Activated naive CD4-positive, alpha-beta T cell treated with anti-CD3 and anti-CD28 coated beads, Interleukin-2, amount 50 U/mL, for 72 hours (primary cell): ENCODE measurements around the gene CA5A. TPM values are rescaled to one million over a fixed set of nuclear protein-coding genes. Genes with fewer than 3 reads are reported as not detected.
"Not testable (repeated sequence)": the region's sequence is repeated elsewhere in the genome, so short reads cannot be mapped to it uniquely, and the experiment has no call there.

Source experiments
- ATAC-seq, 2 donors: fragments of 150-1000 bp; cut with Tn5 transposase; 2 replicates each; pipeline ENCODE4 v1.10.0; 2021; ENCODE audit warnings: mild to moderate bottlenecking in 2 of 2, moderate library complexity in 2 of 2
- DNase-seq, 2 donors: peaks; one replicate each; pipeline ENCODE4 v3.0.0; 2021 to 2022; ENCODE audit warnings: low spot score in 2 of 2
- H3K27ac Mint-ChIP-seq, 2 donors: one replicate each; pipeline ENCODE4 v1.8.0; 2022; ENCODE audit warnings: mild to moderate bottlenecking in 2 of 2, mixed read lengths in 2 of 2
- H3K36me3 Mint-ChIP-seq, 2 donors: one replicate each; pipeline ENCODE4 v1.8.0; 2022; ENCODE audit warnings: mixed read lengths in 2 of 2
- H3K9me3 Mint-ChIP-seq, 2 donors: one replicate each; pipeline ENCODE4 v1.8.0; 2022; ENCODE audit warnings: mixed read lengths in 2 of 2
- total RNA-seq, 2 donors: library from RNA; stranded (reverse); gene quantifications; one replicate each; pipeline ENCODE4 v1.2.3, GENCODE V29; 2022

CA5A gene
- total RNA-seq, 2 donors from 2014 or later, result not detected

DNA sequence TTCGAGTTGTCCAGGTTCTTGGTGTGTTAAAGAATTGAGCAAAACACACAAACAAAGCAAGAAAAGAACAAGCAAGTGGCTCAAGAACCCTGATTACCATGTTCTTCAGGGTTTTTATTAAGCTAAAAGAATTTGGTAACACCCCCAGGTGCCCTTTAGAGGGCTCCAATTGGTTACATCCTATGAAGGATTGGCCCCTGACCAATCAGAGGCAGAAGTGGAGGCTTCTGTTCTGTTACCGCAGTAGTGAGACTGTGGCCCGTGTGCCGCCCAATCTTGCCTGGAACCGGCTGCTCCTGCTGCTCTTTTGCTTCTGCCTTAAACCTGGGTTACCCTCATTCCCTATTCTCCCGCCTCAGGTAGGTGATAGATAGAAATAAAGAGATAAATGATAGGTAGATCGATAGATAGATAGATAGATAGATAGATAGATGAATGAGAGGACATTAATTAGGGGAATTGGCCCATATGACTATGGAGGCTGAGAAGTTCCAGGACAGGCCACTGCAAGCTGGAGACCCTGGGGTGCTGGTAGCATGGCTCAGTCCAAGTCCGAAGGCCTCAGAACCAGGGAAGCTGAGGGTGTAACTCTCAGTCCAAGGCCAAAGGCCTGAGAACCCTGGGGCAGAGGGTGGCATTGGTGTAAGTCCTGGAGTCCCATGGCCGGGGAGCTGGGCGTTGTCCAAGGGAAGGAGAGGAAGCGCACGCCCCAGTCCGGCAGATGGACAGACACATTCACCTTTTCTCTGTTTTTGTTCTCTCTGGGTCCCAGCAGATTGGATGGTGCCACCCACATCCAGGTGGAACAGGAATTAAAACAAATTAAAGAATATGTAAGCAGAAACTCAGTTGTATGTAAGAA, 3.5 kb upstream of the CA5A start:
- ATAC-seq (no peak), DNase-seq (no peak)
- no peak overlapping the region for H3K27ac Mint-ChIP-seq
- peaks cover 8 to 11% of the 10 kb centered on the region in 2 donors for H3K9me3 Mint-ChIP-seq
- H3K36me3 Mint-ChIP-seq, result peaks cover 0 to 5% of the 10 kb centered on the region in 2 donors

DNA sequence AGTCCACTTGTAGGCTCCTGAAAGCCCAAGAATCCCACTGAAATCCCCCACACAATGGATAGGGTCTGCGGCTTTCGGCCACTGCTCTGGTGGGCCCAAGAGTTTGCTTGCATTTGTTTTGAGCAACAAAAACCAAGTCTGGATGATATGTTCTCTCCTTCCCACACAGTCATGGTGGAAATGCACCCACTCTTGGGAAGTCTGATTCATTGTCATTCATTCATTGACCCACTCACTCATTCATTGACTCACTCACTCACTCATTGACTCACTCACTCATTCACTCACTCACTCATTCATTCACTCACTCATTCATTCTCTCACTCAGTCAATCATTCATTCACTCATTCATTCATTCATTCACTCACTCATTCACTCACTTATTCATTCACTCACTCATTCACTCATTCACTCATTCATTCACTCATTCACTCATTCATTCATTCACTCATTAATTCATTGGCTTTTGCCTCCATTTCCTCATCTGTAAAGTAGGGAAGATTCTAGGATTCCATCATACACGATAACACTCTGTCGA, 2.2 kb upstream of the CA5A start:
- Mint-ChIP-seq H3K9me3 (peaks cover 8 to 11% of the 10 kb centered on the region in 2 donors), H3K36me3 (peaks cover 0 to 5% of the 10 kb centered on the region in 2 donors), H3K27ac (no peak overlapping the region)
- DNase-seq (no peak), ATAC-seq (peak; percentile 53 to 89)

DNA sequence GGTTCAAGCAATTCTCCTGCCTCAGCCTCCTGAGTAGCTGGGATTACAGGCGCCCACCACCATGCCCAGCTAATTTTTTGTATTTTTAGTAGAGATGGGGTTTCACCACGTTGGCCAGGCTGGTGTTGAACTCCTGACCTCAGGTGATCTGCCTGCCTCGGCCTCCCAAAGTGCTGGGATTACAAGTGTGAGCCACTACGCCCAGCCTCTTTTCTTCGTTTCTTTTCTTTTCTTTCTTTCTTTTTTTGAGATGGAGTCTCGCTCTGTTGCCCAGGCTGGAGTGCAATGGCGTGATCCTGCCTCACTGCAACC, 858 bp upstream of the CA5A start:
- not testable (repeated sequence) for ATAC-seq, DNase-seq, H3K27ac Mint-ChIP-seq, H3K36me3 Mint-ChIP-seq
- peaks cover 8 to 11% of the 10 kb centered on the region in 2 donors for H3K9me3 Mint-ChIP-seq

DNA sequence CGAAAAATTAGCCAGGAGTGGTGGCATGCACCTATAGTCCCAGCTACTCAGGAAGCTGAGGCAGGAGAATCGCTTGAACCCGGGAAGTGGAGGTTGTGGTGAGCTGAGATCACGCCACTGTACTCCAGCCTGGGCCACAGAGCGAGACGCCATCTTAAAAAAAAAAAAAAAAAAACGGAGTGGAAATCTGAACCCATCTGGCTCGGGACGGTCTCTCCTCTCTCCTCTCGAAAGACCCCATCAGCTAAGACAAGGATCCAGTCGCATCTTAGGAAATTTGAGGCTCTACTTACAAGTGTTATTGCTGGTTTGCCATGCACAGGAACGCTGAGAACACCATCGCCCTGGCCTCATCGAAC, 334 bp downstream of the CA5A start:
- not testable (repeated sequence) for DNase-seq, H3K36me3 Mint-ChIP-seq, H3K27ac Mint-ChIP-seq, ATAC-seq
- peaks cover 8 to 11% of the 10 kb centered on the region in 2 donors for H3K9me3 Mint-ChIP-seq

DNA sequence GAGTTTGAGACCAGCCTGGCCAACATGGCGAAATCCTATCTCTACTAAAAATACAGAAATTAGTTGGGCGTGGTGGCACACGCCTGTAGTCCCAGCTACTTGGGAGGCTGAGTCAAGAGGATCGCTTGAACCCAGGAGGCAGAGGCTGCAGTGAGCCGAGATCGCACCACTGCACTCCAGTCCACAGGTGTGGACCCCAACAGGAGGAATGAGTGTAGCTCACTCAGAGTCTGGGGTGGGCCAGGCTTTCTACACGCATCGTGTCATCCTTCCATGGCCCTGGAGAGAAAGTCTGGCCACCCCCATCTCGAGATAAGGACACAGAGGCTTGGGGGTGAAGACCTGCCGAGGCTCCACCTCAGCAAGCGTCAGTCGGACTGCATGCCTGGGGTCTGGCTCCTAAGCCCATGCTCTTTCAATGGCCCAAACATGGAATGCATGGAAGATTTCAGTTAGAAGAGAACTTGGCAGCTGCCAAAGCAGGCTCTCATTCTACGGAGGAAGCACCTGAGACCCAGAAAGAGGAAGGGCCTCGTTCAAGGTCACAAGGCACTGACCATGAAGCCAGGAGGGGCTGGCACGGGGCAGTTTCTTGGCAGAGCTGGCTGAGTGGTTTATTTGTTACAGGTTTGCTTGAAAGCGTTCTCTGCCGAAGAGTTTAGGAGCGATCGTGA, 1.4 kb downstream of the CA5A start:
- ATAC-seq, result not testable (repeated sequence)

DNA sequence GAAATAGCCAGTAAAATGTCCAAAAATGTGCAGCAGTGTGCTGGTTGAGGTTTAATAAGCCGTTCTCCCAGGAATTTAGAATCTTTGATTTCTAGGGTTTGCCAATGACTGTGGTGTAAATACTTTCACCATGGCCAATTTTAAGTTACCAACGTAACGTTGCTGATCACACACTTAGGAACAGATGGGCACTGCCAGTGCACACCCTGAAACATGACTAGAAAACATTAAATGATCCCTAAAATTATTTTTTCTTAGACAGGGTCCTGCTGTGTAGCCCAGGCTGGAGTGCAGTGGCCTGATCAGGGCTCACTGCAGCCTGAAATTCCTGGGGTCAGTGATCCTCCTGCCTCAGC, 3.2 kb downstream of the CA5A start:
- ATAC-seq, result no peak
- Mint-ChIP-seq H3K27ac (no peak overlapping the region), H3K9me3 (no peaks in the 10 kb centered on the region), H3K36me3 (no peaks in the 10 kb centered on the region)
- DNase-seq, result no peak

More for the DNA sequence above, 1.4 kb downstream of the CA5A start:
- H3K9me3 Mint-ChIP-seq, result peaks cover 8 to 11% of the 10 kb centered on the region in 2 donors
- DNase-seq, H3K36me3 Mint-ChIP-seq: not testable (repeated sequence)
- peak overlapping the region; percentile 59 to 61 for H3K27ac Mint-ChIP-seq

DNA sequence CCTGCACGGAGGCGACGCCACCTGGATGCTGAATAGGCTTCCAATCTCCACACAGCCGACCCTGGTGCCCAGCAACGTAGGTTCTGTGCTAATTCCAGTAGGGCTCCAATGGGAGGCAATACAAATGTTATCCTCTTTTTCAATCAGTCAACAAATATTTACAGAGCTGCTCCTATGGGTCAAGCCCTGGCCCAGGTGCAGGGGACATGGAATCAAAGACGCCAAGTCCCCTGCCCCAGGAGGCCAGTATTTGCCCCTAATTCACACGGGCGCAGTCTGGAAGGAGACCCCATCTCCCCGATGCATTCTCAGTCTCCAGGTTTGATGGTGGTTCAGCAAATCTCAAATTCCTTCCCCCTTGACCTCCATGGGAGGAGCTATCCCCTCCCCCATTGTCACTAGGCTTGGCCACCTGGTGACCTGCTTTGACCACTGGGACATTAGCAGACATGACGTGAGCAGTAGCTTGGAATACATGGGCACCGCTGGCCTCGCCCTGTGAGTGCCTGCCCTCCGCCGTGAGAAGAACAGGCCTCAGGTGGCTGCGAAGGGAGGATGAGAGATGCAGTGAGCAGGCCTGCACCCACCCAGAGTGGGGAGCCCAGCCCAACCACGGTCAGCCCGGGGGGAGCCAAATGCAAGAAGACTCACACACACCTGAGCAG, 3.7 kb downstream of the CA5A start:
- not testable (repeated sequence) for H3K27ac Mint-ChIP-seq, ATAC-seq, DNase-seq, H3K9me3 Mint-ChIP-seq, H3K36me3 Mint-ChIP-seq

DNA sequence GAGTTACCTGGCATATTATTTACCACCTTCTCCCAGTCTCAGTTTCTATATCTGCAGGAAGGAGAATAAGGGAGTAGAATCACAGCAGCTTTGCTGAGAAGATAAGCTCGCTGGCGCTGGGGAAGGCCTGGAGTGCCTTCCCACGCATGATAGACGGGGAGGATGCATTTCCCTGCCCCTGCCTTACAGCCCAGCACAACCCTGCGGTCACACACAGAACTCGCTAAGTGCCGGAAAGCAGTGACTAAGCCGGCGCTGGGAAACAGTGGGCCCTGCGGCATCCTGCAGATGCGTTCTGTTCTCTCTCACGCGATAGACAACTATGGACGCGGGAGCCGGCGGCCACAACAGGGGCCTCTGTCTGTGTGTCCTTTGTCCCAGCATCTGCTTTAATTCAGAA, 4.8 kb downstream of the CA5A start:
- no peak overlapping the region for H3K27ac Mint-ChIP-seq
- H3K36me3 Mint-ChIP-seq, result no peaks in the 10 kb centered on the region

DNA sequence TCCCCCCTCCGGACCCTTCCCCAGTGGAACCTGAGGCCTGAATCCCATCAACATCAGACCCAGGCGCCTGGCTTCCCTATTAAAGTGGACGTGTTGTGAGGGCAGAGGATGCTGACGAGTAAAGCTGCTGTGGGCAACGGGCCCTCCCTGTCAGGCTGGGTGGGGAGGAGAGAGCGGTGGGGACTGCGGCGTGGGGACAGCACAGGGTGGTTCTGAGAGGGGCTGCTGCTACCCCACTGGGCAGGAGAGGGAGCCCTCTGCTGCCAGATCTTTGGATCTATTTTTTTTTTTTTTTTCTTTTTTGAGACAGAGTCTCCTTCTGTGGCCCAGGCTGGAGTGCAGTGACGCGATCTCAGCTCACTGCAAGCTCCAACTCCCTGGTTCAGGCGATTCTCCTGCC, 5.9 kb downstream of the CA5A start:
- DNase-seq (no peak), ATAC-seq (peak in 1 of 2 donors; percentile 48)
- H3K27ac Mint-ChIP-seq, result no peak overlapping the region
- H3K9me3 Mint-ChIP-seq, result no peaks in the 10 kb centered on the region
- H3K36me3 Mint-ChIP-seq, result no peaks in the 10 kb centered on the region

More for the DNA sequence above, 4.8 kb downstream of the CA5A start:
- H3K9me3 Mint-ChIP-seq, result no peaks in the 10 kb centered on the region
- DNase-seq, result no peak
- peak; percentile 65 to 77 for ATAC-seq

DNA sequence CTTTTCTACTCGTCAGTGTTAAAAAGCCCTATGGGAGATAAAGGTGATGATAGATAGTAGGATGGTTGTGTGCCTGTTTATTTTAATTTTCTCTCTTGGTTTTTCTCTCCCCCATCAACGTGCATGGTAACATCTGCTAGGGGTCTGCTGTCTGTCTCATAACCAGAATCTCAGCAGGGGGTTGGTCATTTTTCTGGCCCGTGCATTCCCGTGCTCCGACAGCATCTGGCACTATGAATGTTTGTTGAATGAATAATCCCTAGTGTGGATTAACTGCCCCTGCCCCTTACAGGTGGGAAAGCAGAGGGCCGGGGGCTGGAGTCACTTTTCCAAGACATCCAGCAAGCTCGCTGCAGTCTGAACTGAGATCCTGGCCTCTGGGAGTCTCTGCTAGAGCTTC, 6.3 kb downstream of the CA5A start:
- no peak for ATAC-seq
- Mint-ChIP-seq H3K27ac (no peak overlapping the region), H3K36me3 (no peaks in the 10 kb centered on the region), H3K9me3 (no peaks in the 10 kb centered on the region)
- no peak for DNase-seq

DNA sequence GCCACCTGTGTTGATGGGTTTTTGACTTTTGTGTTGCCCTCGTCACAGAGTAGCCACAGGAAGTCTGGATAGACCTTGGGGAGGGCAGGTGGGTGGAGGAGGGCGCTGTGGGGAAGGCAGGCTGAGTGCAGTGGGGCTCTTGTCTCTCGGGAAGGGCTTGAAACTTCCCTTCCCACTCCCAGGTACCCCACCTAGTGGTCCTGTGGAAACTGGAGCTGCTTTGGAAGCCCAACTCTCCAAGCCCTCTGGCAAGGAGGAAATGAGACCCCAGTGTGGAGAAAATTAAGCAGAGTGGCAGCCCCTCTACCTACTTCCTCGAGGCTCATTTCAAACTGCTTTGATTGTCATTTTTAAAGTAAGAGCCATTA, 9.2 kb downstream of the CA5A start:
- Mint-ChIP-seq H3K36me3 (no peaks in the 10 kb centered on the region), H3K27ac (no peak overlapping the region), H3K9me3 (no peaks in the 10 kb centered on the region)
- DNase-seq (no peak), ATAC-seq (no peak)

DNA sequence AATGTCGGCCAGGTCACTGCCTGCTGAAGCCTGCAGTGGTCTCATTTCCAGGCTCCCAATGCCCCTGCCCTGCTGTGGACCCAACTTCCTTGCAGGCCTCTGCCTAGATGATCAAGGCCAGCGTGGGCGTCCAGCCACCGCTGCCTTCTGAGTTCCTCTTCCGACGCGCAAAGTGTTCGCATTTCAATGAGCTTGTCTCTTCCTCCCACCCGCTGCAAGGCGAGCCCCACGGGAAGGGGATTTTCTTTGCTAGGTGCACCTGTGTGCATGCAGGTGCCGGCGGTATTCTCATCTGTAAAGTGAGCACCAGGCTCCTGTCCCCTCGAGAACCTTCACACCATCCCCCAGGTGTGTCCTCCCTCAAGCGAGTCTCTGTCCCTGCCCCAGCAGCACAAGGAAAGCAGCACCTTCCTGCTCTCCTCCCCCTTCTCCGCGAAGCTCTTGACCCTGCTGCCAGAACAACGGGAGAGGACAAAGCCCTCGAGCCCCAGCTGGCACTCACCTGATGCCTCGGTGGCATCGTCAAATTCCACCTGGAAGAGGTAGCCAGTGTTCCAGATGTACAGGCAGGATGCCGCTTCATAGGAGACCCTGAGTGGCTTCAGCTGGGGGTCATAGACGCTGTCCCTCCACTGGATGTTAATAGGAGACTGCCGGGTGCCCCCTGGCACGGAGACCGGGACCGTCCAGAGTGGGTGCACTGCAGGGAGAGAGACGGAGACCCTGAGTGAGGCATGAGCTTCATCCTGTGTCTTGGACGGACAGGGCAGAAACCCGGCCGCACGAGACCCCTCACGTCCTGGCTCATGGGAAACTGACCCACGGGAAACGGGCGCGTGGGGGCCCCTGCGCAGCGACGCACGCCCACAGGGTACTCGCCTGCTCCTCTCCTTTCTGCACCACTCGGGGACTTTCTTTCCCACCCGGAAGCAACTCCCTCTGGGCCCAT, 9.8 kb downstream of the CA5A start:
- Mint-ChIP-seq H3K27ac (peak overlapping the region; percentile 31 to 65), H3K9me3 (no peaks in the 10 kb centered on the region), H3K36me3 (no peaks in the 10 kb centered on the region)
- ATAC-seq (peak; percentile 47 to 52), DNase-seq (no peak)

DNA sequence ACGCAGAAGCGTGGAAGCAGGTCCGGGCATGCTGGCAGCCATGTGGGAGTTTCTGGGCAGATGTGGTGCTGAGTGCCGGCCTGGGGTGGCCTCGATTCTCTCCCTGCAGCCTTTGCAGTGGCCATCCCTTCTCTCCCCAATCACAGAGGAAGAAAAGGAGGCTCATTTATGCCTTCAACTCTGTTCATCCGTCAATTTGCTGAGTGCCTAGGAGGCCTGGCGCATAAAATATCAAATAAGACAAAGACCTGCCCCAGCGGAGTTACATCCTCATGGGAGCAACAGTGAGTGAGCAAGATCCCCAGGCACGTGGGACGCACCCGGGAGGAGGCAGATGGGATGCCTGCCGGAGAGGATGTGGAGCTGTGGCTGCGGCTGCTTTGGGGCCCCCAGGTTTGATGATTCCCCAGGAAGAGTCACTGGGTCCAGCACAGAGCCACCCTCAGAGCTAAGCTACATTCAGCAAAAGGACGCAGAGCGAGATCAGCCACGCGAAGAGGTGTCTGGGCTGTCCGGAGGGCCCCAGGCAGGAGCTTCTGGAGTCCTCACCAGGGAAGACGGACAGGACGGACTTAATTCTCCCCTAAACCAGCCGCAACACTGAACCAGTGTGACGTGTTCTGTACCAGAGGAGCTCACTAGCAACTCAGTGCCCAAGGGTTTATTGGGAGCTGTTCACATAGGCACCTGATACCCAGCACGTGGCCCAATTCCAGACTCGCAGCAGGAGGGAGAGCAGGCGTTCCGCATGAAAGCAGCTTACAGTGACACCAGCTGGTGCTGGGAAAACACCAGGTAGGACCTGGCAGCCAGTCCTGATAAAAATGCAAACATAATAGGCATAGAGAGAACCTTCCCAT, 11.3 kb downstream of the CA5A start:
- ATAC-seq (no peak), DNase-seq (no peak)
- Mint-ChIP-seq H3K9me3 (no peaks in the 10 kb centered on the region), H3K36me3 (no peaks in the 10 kb centered on the region), H3K27ac (no peak overlapping the region)

DNA sequence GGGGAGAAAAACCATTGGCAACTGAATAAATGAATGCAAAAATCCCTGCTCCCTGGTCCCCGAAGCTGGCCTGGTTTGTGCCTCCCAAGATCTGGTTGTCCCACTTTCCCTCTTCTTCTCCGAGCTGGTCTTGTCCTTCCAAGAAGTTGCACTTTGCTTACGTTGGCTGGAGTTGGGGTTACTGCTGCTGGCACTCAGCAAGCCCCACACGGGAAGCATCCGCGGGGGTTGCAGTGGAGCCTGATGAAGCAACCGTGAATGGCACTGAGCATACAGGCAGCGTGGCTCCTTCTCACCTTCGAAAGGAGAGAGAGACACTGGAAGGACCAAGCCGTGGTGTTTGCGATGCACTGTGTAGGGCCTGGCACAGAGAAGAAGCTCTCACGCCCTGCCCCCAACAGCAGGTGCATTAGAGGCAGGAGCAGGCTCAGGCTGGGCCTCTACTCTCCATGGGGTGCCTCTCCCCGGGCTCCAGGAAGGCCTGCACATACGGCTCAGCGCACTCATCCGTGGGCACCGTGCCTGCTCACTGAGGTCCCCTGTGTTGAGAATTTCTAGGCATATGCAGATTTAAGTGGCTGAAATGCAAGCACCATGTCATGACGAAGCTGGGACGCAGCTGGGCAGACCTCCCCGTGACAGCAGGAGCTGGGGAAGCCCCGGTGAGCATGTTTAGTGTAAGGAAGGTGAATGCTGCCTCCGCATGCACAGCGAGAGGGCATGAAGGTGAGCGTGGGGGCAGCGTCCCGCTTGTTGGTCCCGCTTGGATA, 12.1 kb downstream of the CA5A start:
- ATAC-seq (no peak), DNase-seq (no peak)
- Mint-ChIP-seq H3K27ac (no peak overlapping the region), H3K9me3 (no peaks in the 10 kb centered on the region), H3K36me3 (no peaks in the 10 kb centered on the region)
